GM12878 (cell line): ENCODE measurements around the gene ASB15.

Source experiments
- BHLHE40 ChIP-seq, 2 experiments: fragments of 450-650 bp in 1 of 2; IDR thresholded peaks; 2 replicates each; pipeline ENCODE4 v1.6.1; 2011 to 2017; ENCODE audit warnings: low read depth in 2 of 2, borderline replicate concordance in 1 of 2, improper control_type of control experiment in 1 of 2, low read length in 1 of 2, mild to moderate bottlenecking in 1 of 2
- CHD4 ChIP-seq: fragments of 200-600 bp; sonication (generic); IDR thresholded peaks from 2 replicates; pipeline ENCODE4 v1.6.1; 2016; ENCODE audit warnings: mild to moderate bottlenecking
- CREB1 ChIP-seq: IDR thresholded peaks from 2 replicates; pipeline ENCODE4 v1.6.1; 2012; ENCODE audit warnings: low read depth, mild to moderate bottlenecking, inconsistent platforms
- EED ChIP-seq: sonication (generic); IDR thresholded peaks from 2 replicates; pipeline ENCODE4 v1.6.1; 2016; ENCODE audit warnings: antibody characterized with exemption, low read depth
- GABPA ChIP-seq: IDR thresholded peaks from 2 replicates; pipeline ENCODE4 v1.6.1; 2014; ENCODE audit warnings: antibody characterized with exemption, low read depth, mild to moderate bottlenecking, inconsistent platforms
- KAT2A ChIP-seq: conservative IDR thresholded peaks from 2 replicates; pipeline ENCODE4 v1.6.1; 2011; ENCODE audit warnings: low read depth, low read length; ENCODE audit not compliant: control insufficient read depth
- MTA3 ChIP-seq: IDR thresholded peaks from 2 replicates; pipeline ENCODE4 v1.6.1; 2012; ENCODE audit warnings: low read length, inconsistent platforms, borderline replicate concordance
- POLR2A ChIP-seq: IDR thresholded peaks from 2 replicates; pipeline ENCODE4 v1.6.1; 2011; ENCODE audit warnings: low read depth, mild to moderate bottlenecking, low read length
- POLR2AphosphoS5 ChIP-seq: IDR thresholded peaks from 2 replicates; pipeline ENCODE4 v1.6.1; 2011; ENCODE audit warnings: mild to moderate bottlenecking, low read length, inconsistent platforms
- TAF1 ChIP-seq: IDR thresholded peaks from 2 replicates; pipeline ENCODE4 v1.6.1; 2011; ENCODE audit warnings: mild to moderate bottlenecking, low read depth, low read length, borderline replicate concordance
- TF ChIP-seq, protein P1 (sequence below), 3 experiments: IDR thresholded peaks in 2 of 3; conservative IDR thresholded peaks in 1 of 3; 2 replicates each; pipeline ENCODE4 v1.5.1; 2011; ENCODE audit warnings: low read depth in 3 of 3, low read length in 3 of 3, mild to moderate bottlenecking in 3 of 3, control low read depth in 2 of 3, moderate library complexity in 2 of 3, inconsistent platforms in 1 of 3, mixed read lengths in 1 of 3; ENCODE audit not compliant: control insufficient read depth in 2 of 3, insufficient read depth in 1 of 3; ENCODE audit errors: extremely low read depth in 1 of 3

DNA sequence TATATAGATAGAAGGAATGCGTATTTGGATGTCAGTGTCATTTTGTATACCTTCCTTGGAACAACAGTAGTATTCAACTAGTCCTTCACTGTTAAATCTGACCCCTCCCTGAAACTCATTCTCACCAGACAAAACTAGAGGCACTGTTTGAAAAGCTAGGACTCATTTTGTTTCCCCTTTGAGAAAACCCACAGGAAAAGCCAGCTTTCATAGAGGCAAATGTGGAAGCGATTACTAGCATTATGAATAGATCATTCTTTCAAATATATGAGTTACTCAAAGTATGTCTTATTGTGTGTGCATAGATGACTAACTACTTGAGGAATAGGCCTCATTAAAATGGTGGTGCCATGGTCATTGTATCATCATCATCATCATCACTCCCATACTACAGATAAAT is 1.9 kb upstream of the ASB15 start:
- TF ChIP-seq CREB1 (no peak), BHLHE40 (IDR thresholded peaks at IDR 0.05; ENCODE audit: borderline replicate concordance in 1 of 2, low read depth in 2 of 2, low read length in 1 of 2) (no peak), POLR2AphosphoS5 (no peak), CHD4 (no peak), MTA3 (no peak), POLR2A (no peak), KAT2A (no peak), GABPA (no peak), TAF1 (no peak), EED (no peak)
- TF ChIP-seq, protein P1, sequence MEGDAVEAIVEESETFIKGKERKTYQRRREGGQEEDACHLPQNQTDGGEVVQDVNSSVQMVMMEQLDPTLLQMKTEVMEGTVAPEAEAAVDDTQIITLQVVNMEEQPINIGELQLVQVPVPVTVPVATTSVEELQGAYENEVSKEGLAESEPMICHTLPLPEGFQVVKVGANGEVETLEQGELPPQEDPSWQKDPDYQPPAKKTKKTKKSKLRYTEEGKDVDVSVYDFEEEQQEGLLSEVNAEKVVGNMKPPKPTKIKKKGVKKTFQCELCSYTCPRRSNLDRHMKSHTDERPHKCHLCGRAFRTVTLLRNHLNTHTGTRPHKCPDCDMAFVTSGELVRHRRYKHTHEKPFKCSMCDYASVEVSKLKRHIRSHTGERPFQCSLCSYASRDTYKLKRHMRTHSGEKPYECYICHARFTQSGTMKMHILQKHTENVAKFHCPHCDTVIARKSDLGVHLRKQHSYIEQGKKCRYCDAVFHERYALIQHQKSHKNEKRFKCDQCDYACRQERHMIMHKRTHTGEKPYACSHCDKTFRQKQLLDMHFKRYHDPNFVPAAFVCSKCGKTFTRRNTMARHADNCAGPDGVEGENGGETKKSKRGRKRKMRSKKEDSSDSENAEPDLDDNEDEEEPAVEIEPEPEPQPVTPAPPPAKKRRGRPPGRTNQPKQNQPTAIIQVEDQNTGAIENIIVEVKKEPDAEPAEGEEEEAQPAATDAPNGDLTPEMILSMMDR (IDR thresholded peaks at IDR 0.05 in 2 of 3, conservative IDR thresholded peaks at IDR 0.05 in 1 of 3; ENCODE audit: control insufficient read depth in 2 of 3, extremely low read depth in 1 of 3, insufficient read depth in 1 of 3, low read depth in 3 of 3, low read length in 3 of 3) = no peak
